HG03095 (cell line): ENCODE data around the gene ZNF12.
"Not testable (repeated sequence)": the region's sequence is repeated elsewhere in the genome, so short reads cannot be mapped to it uniquely, and the experiment has no call there.

Source experiments
- ATAC-seq: cut with Tn5 transposase; IDR thresholded peaks from one replicate; pipeline ENCODE4 v1.9.1; 2021; ENCODE audit warnings: moderate library complexity; ENCODE audit not compliant: unreplicated experiment

The ZNF12 gene

GRCh38 chr7:6706666-6707407, at the start of gene ZNF12:
Gene ZNF12, minus strand, starts transcription at chr7:6706947. Its CDS starts 1,774 bp downstream, at chr7:6705173.
- ATAC-seq, result peak; percentile 82

GRCh38 chr7:6753964-6754363, 47.2 kb upstream of the ZNF12 start, which contains the start of gene RSPH10B2:
Gene RSPH10B2, plus strand, starts transcription at chr7:6754103. Its CDS starts 3,575 bp downstream, at chr7:6757678.
- not testable (repeated sequence) for ATAC-seq

- ATAC-seq, result not testable (repeated sequence)
Measured at GRCh38 chr7:6750173-6750572, 43.4 kb upstream of the ZNF12 start.

- not testable (repeated sequence) for ATAC-seq
Measured at GRCh38 chr7:6749335-6749734, 42.6 kb upstream of the ZNF12 start.

- ATAC-seq, result not testable (repeated sequence)
Measured at GRCh38 chr7:6744410-6745100, 37.8 kb upstream of the ZNF12 start.

GRCh38 chr7:6738415-6738814, 31.7 kb upstream of the ZNF12 start:
- not testable (repeated sequence) for ATAC-seq

GRCh38 chr7:6730343-6730633, 23.5 kb upstream of the ZNF12 start:
- no peak for ATAC-seq

- ATAC-seq, result peak; percentile 90
Measured at GRCh38 chr7:6729492-6730342, 23.0 kb upstream of the ZNF12 start.

GRCh38 chr7:6728893-6729491, 22.2 kb upstream of the ZNF12 start:
- ATAC-seq, result not testable (repeated sequence)

- ATAC-seq, result no peak
Measured at GRCh38 chr7:6727663-6728062, 20.9 kb upstream of the ZNF12 start.

- not testable (repeated sequence) for ATAC-seq
Measured at GRCh38 chr7:6726341-6726740, 19.6 kb upstream of the ZNF12 start.

- ATAC-seq, result peak; percentile 64
Measured at GRCh38 chr7:6725003-6725402, 18.3 kb upstream of the ZNF12 start.

GRCh38 chr7:6724351-6724750, 17.6 kb upstream of the ZNF12 start:
- ATAC-seq, result not testable (repeated sequence)

- no peak for ATAC-seq
Measured at GRCh38 chr7:6718124-6718523, 11.4 kb upstream of the ZNF12 start.

GRCh38 chr7:6715898-6716297, 9.2 kb upstream of the ZNF12 start:
- ATAC-seq, result not testable (repeated sequence)

GRCh38 chr7:6714360-6714759, 7.6 kb upstream of the ZNF12 start:
- ATAC-seq, result no peak

- no peak for ATAC-seq
Measured at GRCh38 chr7:6709808-6710207, 3.1 kb upstream of the ZNF12 start.

GRCh38 chr7:6708304-6708703, 1.6 kb upstream of the ZNF12 start:
- ATAC-seq, result no peak

GRCh38 chr7:6705959-6706665, 635 bp downstream of the ZNF12 start:
- ATAC-seq, result peak; percentile 31

GRCh38 chr7:6701860-6702259, 4.9 kb downstream of the ZNF12 start:
- no peak for ATAC-seq
